Natural killer cell (primary cell): Measurements from ENCODE around the gene SETD7. TPM values are rescaled to one million over a fixed set of nuclear protein-coding genes. Genes with fewer than 3 reads are reported as not detected.

Source experiments
- ATAC-seq, 3 donors: fragments of 150-1000 bp in 2 of 3; fragments of 200-7000 bp in 1 of 3; cut with Tn5 transposase; 1 replicate in 1 of 3; 2 replicates in 2 of 3; pipeline ENCODE4 v1.10.0; 2021; ENCODE audit warnings: mild to moderate bottlenecking in 2 of 3, moderate library complexity in 2 of 3
- DNase-seq, 2 donors: peaks; one replicate each; pipeline versions ENCODE4 v3.0.0 to v3.0.0-alpha.2; 2013 to 2021; ENCODE audit warnings: mixed read lengths in 1 of 2
- H3K27ac ChIP-seq: one replicate; pipeline ENCODE4 v1.5.1; 2013; ENCODE audit warnings: mild to moderate bottlenecking, low read length
- H3K27me3 ChIP-seq: one replicate; pipeline ENCODE4 v1.6.1; 2013; ENCODE audit warnings: low read length; ENCODE audit not compliant: control insufficient read depth, insufficient read depth
- H3K36me3 ChIP-seq: one replicate; pipeline ENCODE4 v1.6.1; 2013; ENCODE audit warnings: low read length; ENCODE audit not compliant: control insufficient read depth, insufficient read depth
- H3K4me1 ChIP-seq: one replicate; pipeline ENCODE4 v1.6.1; 2013; ENCODE audit warnings: low read length; ENCODE audit not compliant: control insufficient read depth, insufficient read depth
- H3K4me3 ChIP-seq: one replicate; pipeline ENCODE4 v1.5.1; 2013; ENCODE audit warnings: low read length
- H3K9me3 ChIP-seq: one replicate; pipeline ENCODE4 v1.6.1; 2013; ENCODE audit warnings: low read length; ENCODE audit not compliant: control insufficient read depth, insufficient read depth
- H3K27ac Mint-ChIP-seq, 2 donors: one replicate each; pipeline ENCODE4 v1.8.0; 2022; ENCODE audit warnings: mild to moderate bottlenecking in 2 of 2, mixed read lengths in 2 of 2, moderate library complexity in 1 of 2
- H3K27me3 Mint-ChIP-seq, 2 donors: one replicate each; pipeline ENCODE4 v1.8.0; 2022; ENCODE audit warnings: low read depth in 2 of 2, mixed read lengths in 2 of 2
- H3K36me3 Mint-ChIP-seq: one replicate; pipeline ENCODE4 v1.8.0; 2022; ENCODE audit warnings: mixed read lengths
- H3K4me1 Mint-ChIP-seq, 2 donors: one replicate each; pipeline ENCODE4 v1.8.0; 2022; ENCODE audit warnings: mixed read lengths in 2 of 2
- H3K4me3 Mint-ChIP-seq: one replicate; pipeline ENCODE4 v1.8.0; 2022; ENCODE audit warnings: mild to moderate bottlenecking, moderate library complexity, mixed read lengths
- H3K9me3 Mint-ChIP-seq, 2 donors: one replicate each; pipeline ENCODE4 v1.8.0; 2022; ENCODE audit warnings: mixed read lengths in 2 of 2
- CTCF ChIP-seq: fragments of 200-600 bp; IDR thresholded peaks from one replicate; pipeline ENCODE4 v1.8.0; 2022; ENCODE audit warnings: antibody characterized with exemption
- WGBS: methylation state at CpG from one replicate; pipeline ENCODE4 v1.1.7; 2013; ENCODE audit warnings: missing lambda C conversion rate; ENCODE audit not compliant: insufficient coverage; 5-methylcytosine and 5-hydroxymethylcytosine counted together
- intact Hi-C: fragments of 100-400 bp; cut with micrococcal nuclease; formaldehyde crosslinking; loops from one replicate; pipeline ENCODE4 v1.14.2; 2022
- total RNA-seq, 4 donors: library from RNA; stranded (reverse); fragments of 120-200 nt in 1 of 4; gene quantifications; one replicate each; pipeline versions ENCODE4 v1.2.3 to v1.2.4, GENCODE V29; 2013 to 2022

The SETD7 gene
- total RNA-seq, 3 donors from 2014 or later (not counting 1 experiment from before 2014, with no cell fraction given): 2.6 to 4.1 (median 3.3) TPM

- ATAC-seq (no peak), DNase-seq (peak in 1 of 2 donors; percentile 13)
- Histone ChIP-seq H3K36me3 (no peaks in the 10 kb centered on the region), H3K27ac (no peak overlapping the region), H3K9me3 (no peaks in the 10 kb centered on the region), H3K4me3 (no peak overlapping the region), H3K4me1 (no peaks in the 10 kb centered on the region), H3K27me3 (no peaks in the 10 kb centered on the region)
- Mint-ChIP-seq H3K4me3 (no peak overlapping the region), H3K9me3 (no peaks in the 10 kb centered on the region), H3K27me3 (no peaks in the 10 kb centered on the region), H3K27ac (no peak overlapping the region), H3K36me3 (no peaks in the 10 kb centered on the region), H3K4me1 (no peaks in the 10 kb centered on the region)
- no peak for TF ChIP-seq CTCF
- 89% methylated on average over 10 of the region's 10 CpGs for WGBS
- intact Hi-C loops: no loop called here
Measured at GRCh38 chr4:139511320-139511719, 44.7 kb downstream of the SETD7 start.

GRCh38 chr4:139509727-139510410 lies 46.1 kb downstream of the SETD7 start:
- no peaks in the 10 kb centered on the region for H3K4me1 ChIP-seq
- TF ChIP-seq CTCF: no peak
- no peaks in the 10 kb centered on the region for H3K27me3 ChIP-seq
- ATAC-seq (no peak), DNase-seq (peak in 1 of 2 donors; percentile 22)
- intact Hi-C loops: no loop called here
- H3K27ac ChIP-seq: no peak overlapping the region
- WGBS: 92% methylated on average over 6 of the region's 6 CpGs
- no peaks in the 10 kb centered on the region for H3K36me3 Mint-ChIP-seq
- no peaks in the 10 kb centered on the region for H3K36me3 ChIP-seq
- H3K9me3 Mint-ChIP-seq: no peaks in the 10 kb centered on the region
- no peak overlapping the region for H3K4me3 Mint-ChIP-seq
- no peaks in the 10 kb centered on the region for H3K4me1 Mint-ChIP-seq
- H3K27ac Mint-ChIP-seq: no peak overlapping the region
- H3K27me3 Mint-ChIP-seq: no peaks in the 10 kb centered on the region
- H3K4me3 ChIP-seq: no peak overlapping the region
- H3K9me3 ChIP-seq: no peaks in the 10 kb centered on the region

- Mint-ChIP-seq H3K4me1 (no peaks in the 10 kb centered on the region), H3K4me3 (no peak overlapping the region), H3K27me3 (no peaks in the 10 kb centered on the region), H3K27ac (no peak overlapping the region), H3K36me3 (no peaks in the 10 kb centered on the region), H3K9me3 (no peaks in the 10 kb centered on the region)
- ATAC-seq (no peak), DNase-seq (no peak)
- Histone ChIP-seq H3K4me1 (no peaks in the 10 kb centered on the region), H3K9me3 (no peaks in the 10 kb centered on the region), H3K36me3 (no peaks in the 10 kb centered on the region), H3K4me3 (no peak overlapping the region), H3K27ac (no peak overlapping the region), H3K27me3 (no peaks in the 10 kb centered on the region)
- TF ChIP-seq CTCF: no peak
- intact Hi-C loops: no loop called here
- WGBS: 97% methylated on average over 10 of the region's 11 CpGs
Measured at GRCh38 chr4:139508581-139509237, 47.3 kb downstream of the SETD7 start.
